Cardiac muscle cell (in vitro differentiated cells and primary cell): ENCODE results near the gene IGSF11. TPM values are rescaled to one million over a fixed set of nuclear protein-coding genes. Genes with fewer than 3 reads are reported as not detected.

Source experiments
- DNase-seq, 2 donors: peaks; one replicate each; pipeline versions ENCODE4 v3.0.0 to v3.0.0-alpha.2; 2010 to 2017; ENCODE audit warnings: low read depth in 1 of 2, low spot score in 1 of 2
- H3K27ac ChIP-seq: fragments of 200-600 bp; sonication (generic); 2 replicates; pipeline ENCODE4 v1.5.1; 2016
- H3K27me3 ChIP-seq: fragments of 200-600 bp; sonication (generic); 2 replicates; pipeline ENCODE4 v1.6.0; 2016; ENCODE audit warnings: control low read depth
- H3K36me3 ChIP-seq: fragments of 200-600 bp; sonication (generic); 2 replicates; pipeline ENCODE4 v1.5.1; 2016; ENCODE audit warnings: control low read depth
- H3K4me1 ChIP-seq: fragments of 200-600 bp; sonication (generic); 2 replicates; pipeline ENCODE4 v1.8.1; 2017; ENCODE audit warnings: low read depth, mild to moderate bottlenecking, mixed run types
- H3K4me3 ChIP-seq: fragments of 200-600 bp; sonication (generic); 2 replicates; pipeline ENCODE4 v1.5.1; 2016; ENCODE audit warnings: mild to moderate bottlenecking
- H3K9me3 ChIP-seq: fragments of 200-600 bp; sonication (generic); 2 replicates; pipeline ENCODE4 v1.5.1; 2017; ENCODE audit warnings: low read depth, mild to moderate bottlenecking, control low read depth
- polyA plus RNA-seq: library from polyadenylated mRNA; unstranded; fragments of >200 nt; fragmentation: Nextera tagmentation; extraction: Ambion mirVana; gene quantifications from 2 replicates; pipeline ENCODE4 v1.2.1, GENCODE V29; 2016
- total RNA-seq: library from RNA; depleted of rRNA; stranded (reverse); fragments of >200 nt; gene quantifications from 2 replicates; pipeline ENCODE4 v1.2.3, GENCODE V29; 2016
- TF ChIP-seq, protein P1 (sequence below): IDR thresholded peaks from 2 replicates; pipeline ENCODE4 v1.5.1; 2012; ENCODE audit warnings: low read depth, mild to moderate bottlenecking, low read length

Gene IGSF11
- total and polyA plus RNA-seq, 2 experiments from 2014 or later, result 0.46 to 2.0 TPM

DNA sequence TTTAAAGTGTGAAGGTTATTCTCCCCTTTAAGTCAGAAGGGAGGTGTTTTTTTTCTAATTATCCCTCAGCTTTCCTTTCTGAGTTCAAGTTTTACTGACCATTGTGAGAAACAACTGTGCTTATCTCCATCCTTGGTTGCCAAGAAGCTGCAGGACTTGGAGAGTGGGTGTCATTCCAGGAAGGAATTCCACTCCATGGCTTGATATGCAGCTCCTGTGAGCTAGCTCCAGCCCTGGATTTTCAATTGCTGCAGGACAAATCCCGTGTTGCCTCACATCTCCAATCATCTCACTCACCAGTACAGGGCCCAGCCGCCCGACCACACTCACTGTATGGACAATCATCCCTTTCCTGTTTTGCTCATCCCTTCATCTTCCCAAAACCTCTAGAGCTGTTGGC lies 122.5 kb downstream of the IGSF11 start:
- Histone ChIP-seq H3K4me1 (no peaks in the 10 kb centered on the region), H3K27ac (no peak overlapping the region), H3K9me3 (no peaks in the 10 kb centered on the region), H3K27me3 (no peaks in the 10 kb centered on the region), H3K36me3 (no peaks in the 10 kb centered on the region), H3K4me3 (no peak overlapping the region)
- TF ChIP-seq, protein P1, sequence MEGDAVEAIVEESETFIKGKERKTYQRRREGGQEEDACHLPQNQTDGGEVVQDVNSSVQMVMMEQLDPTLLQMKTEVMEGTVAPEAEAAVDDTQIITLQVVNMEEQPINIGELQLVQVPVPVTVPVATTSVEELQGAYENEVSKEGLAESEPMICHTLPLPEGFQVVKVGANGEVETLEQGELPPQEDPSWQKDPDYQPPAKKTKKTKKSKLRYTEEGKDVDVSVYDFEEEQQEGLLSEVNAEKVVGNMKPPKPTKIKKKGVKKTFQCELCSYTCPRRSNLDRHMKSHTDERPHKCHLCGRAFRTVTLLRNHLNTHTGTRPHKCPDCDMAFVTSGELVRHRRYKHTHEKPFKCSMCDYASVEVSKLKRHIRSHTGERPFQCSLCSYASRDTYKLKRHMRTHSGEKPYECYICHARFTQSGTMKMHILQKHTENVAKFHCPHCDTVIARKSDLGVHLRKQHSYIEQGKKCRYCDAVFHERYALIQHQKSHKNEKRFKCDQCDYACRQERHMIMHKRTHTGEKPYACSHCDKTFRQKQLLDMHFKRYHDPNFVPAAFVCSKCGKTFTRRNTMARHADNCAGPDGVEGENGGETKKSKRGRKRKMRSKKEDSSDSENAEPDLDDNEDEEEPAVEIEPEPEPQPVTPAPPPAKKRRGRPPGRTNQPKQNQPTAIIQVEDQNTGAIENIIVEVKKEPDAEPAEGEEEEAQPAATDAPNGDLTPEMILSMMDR, result no peak
- DNase-seq, result no peak

DNA sequence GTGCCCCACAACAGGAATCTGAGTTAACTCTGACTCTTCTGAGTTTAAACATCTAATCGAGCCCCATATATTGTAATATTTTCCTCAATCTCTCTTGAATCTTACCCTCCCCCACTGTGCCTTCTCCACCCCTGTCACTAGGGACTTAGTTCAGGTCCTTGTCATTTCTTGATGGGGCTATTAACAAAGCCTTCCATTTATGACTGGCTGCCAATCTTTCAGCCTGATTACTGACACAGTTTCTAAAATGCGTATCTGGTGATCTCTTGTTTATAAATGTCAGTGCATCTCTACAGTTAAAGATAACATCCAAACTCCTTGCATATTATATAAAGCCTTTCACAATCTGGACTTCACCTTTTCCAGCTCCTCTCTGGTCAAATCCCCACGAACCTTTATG lies 124.3 kb downstream of the IGSF11 start:
- Histone ChIP-seq H3K4me3 (no peak overlapping the region), H3K27ac (no peak overlapping the region), H3K27me3 (no peaks in the 10 kb centered on the region), H3K36me3 (no peaks in the 10 kb centered on the region), H3K4me1 (no peaks in the 10 kb centered on the region), H3K9me3 (no peaks in the 10 kb centered on the region)
- TF ChIP-seq, protein P1, result no peak
- no peak for DNase-seq

DNA sequence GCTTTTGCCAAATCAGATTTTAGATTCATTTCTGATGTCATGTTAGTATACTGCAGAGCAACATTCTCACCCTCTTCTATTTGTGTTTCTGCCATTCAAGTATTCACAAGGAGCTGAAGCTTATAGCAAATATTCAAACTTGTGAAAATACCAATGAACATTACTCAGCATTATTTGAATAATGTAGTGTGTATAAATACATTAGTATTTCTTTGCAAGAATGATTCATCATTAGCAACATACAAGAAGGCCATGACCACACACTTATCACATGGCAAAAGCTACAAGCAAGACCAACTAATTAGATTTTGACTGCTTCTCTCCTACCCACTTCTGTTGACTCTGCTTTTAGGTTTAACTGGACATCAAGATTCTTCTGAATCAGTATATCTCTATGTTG lies 124.9 kb downstream of the IGSF11 start:
- TF ChIP-seq, protein P1, result no peak
- no peak overlapping the region for H3K4me3 ChIP-seq
- no peak for DNase-seq
- H3K27ac ChIP-seq, result no peak overlapping the region
- H3K27me3 ChIP-seq, result no peaks in the 10 kb centered on the region
- no peaks in the 10 kb centered on the region for H3K9me3 ChIP-seq
- H3K4me1 ChIP-seq, result no peaks in the 10 kb centered on the region
- H3K36me3 ChIP-seq, result no peaks in the 10 kb centered on the region

DNA sequence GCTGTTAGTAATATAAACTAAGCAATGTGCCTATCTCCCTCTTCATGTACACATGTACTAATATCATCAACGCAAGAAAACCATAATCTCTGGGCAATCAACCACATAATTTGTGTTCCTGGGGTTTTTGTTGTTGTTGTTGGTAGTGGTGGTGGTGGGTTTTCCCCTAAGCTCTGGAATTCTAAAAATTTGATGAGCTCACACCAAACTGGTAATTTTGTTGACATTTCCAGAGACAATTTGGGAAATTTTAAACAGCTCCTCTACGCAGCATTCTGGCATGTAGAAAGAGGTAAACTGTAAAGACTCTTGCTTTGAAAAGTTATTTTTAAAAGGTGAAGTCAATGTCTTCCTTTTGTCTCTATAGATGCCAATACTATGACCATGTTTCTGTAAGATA lies 126.7 kb downstream of the IGSF11 start:
- no peak for DNase-seq
- no peaks in the 10 kb centered on the region for H3K9me3 ChIP-seq
- TF ChIP-seq, protein P1, result no peak
- H3K27me3 ChIP-seq, result no peaks in the 10 kb centered on the region
- no peaks in the 10 kb centered on the region for H3K4me1 ChIP-seq
- H3K27ac ChIP-seq, result no peak overlapping the region
- no peak overlapping the region for H3K4me3 ChIP-seq
- H3K36me3 ChIP-seq, result no peaks in the 10 kb centered on the region

DNA sequence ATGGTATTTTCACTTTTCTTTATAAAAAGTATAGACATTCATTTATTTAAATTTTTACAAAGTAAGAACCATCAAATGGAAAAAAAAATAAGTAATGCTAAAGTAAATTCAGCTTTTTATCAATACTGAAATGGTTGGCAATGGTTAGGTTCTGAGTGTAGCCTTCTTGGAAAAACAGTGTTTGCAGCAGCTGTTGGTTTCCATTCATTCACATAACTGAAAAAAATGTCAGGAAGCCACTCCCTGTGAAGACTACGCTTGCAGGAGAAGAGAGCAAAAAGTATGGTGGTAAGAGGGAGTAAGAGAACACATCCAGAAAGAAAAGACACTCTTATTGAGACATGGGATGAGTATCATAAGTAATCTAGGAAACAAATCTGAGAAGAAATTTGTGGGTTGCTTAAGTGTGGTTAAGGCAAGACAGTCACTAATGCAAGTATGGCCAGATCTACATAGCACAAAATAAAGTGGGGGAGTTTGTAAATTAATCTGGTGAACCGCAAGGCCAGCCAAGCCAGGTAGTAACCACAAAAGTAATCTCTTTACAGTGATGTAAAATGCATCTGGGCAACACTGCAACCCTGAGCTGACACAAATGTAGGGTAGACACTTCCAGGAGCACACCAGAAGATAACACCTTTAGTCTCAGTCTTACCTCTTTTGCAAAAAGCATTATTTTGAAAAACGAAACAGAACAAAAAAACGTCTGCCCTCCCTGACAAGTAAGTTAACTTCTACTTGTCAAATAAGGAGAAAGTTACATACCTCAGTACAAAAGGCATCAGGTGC lies 133.7 kb downstream of the IGSF11 start:
- Histone ChIP-seq H3K4me3 (no peak overlapping the region), H3K9me3 (no peaks in the 10 kb centered on the region), H3K4me1 (no peaks in the 10 kb centered on the region), H3K27me3 (no peaks in the 10 kb centered on the region), H3K36me3 (no peaks in the 10 kb centered on the region), H3K27ac (no peak overlapping the region)
- DNase-seq, result no peak
- TF ChIP-seq, protein P1, result no peak
